Psoas muscle (tissue), 8 donors: ENCODE results near the gene GTF2IRD1. TPM values are rescaled to one million over a fixed set of nuclear protein-coding genes. Genes with fewer than 3 reads are reported as not detected.

Experiments used
- ATAC-seq, 4 donors: fragments of 200-7000 bp; cut with Tn5 transposase; one replicate each; pipeline ENCODE4 v1.9.1; 2020; ENCODE audit warnings: moderate library complexity in 3 of 4, mild to moderate bottlenecking in 2 of 4
- DNase-seq, 2 donors: peaks; one replicate each; pipeline ENCODE4 v3.0.0-alpha.2; 2020
- H3K27ac ChIP-seq: fragments of 200-600 bp; one replicate; pipeline ENCODE4 v1.8.0; 2022
- H3K27me3 ChIP-seq, 3 donors: fragments of 200-600 bp in 1 of 3; one replicate each; pipeline versions ENCODE4 v1.6.1 to v1.8.0; 2013 to 2022; ENCODE audit warnings: low read length in 2 of 3, mild to moderate bottlenecking in 2 of 3, moderate library complexity in 1 of 3; ENCODE audit not compliant: insufficient read depth in 3 of 3
- H3K36me3 ChIP-seq, 2 donors: fragments of 200-600 bp in 1 of 2; one replicate each; pipeline versions ENCODE4 v1.6.1 to v1.8.0; 2013 to 2022; ENCODE audit warnings: low read depth in 1 of 2, mild to moderate bottlenecking in 1 of 2, moderate library complexity in 1 of 2; ENCODE audit not compliant: insufficient read depth in 1 of 2
- H3K4me1 ChIP-seq: fragments of 200-600 bp; one replicate; pipeline ENCODE4 v1.8.0; 2022
- H3K4me3 ChIP-seq: fragments of 200-600 bp; one replicate; pipeline ENCODE4 v1.8.0; 2022; ENCODE audit warnings: mild to moderate bottlenecking
- H3K9me3 ChIP-seq: fragments of 200-600 bp; one replicate; pipeline ENCODE4 v1.8.0; 2022
- WGBS, 3 donors: extraction: QIAGEN DNeasy Blood & Tissue Kit; methylation state at CpG; one replicate each; pipeline versions ENCODE4 v1.1.6 to v1.1.7; 2013; 5-methylcytosine and 5-hydroxymethylcytosine counted together
- intact Hi-C, 2 donors: fragments of 100-400 bp; cut with DNase I; formaldehyde crosslinking; loops; one replicate each; pipeline versions ENCODE4 v1.11.0 to v1.14.2; 2022
- polyA plus RNA-seq, 3 donors: library from polyadenylated mRNA; stranded (reverse); fragments of 200-250 nt; gene quantifications; one replicate each; pipeline ENCODE4 v1.2.3, GENCODE V29; 2013
- total RNA-seq, 4 donors: library from RNA; stranded (reverse); fragmentation: NEBNext Ultra II Directional in 2 of 4; extraction: Animal tissue kit (Norgen Biotek cat#: 25700) in 2 of 4; gene quantifications; one replicate each; pipeline versions ENCODE4 v1.2.1 to v1.2.4, GENCODE V29; 2021 to 2023
- TF ChIP-seq, protein P1 (sequence below): fragments of 200-600 bp; IDR thresholded peaks from one replicate; pipeline ENCODE4 v1.8.0; 2022; ENCODE audit warnings: antibody characterized with exemption
- donor health status: healthy with polysubstance abuse.
- donor health status: DM: no; HTN: no; CAD: no; lungs with moderate emphysema.
- donor health status: Bipolar disorder and iron deficiency.
- donor health status: healthy.
- donor health status: DM: yes; HTN: yes; CAD: no.
- donor health status: DM: no; HTN: no; CAD: no.
- donor health status: DM: no; HTN: no; CAD: no.
- donor health status: DM: yes; HTN: yes; CAD: no.

Gene GTF2IRD1
- total and polyA plus RNA-seq, 7 donors, result 40.5 to 149 (median 61.7) TPM

DNA sequence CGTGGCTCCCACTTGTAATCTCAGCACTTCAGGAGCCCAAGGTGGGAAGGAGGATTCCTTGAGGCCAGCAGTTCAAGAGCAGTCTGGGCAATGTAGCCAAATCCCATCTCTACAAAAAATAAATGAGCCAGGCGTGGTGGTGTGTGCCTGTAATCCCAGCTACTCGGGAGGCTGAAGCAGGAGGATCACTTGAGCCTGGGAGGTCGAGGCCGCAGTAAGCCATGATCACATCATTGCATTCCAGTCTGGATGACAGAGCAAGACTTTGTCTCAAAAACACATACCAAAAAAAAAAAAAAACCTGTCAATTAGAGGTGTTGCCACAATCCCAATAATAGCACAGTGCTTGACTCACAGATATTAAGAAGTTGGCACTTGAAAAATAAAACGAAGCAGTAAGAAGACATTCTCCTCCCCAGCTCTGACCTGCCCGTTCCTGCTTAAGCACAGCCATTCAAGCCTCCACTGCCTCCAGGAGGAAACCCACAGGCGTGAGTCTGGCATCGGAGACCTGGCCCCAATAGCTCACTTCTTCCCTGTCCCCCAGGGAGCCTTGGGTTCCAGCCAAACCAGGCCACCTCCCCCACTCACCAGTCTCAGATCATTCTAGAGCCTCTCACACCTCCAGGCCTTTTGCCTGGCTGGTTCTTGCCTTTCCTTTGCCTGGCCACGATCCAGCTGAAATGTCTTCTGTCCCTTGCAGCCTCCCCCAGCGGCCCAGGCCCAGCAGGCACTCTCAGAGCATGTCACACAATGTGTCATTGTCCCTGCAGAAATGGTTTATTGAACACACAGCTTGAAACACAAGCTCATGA is 158.5 kb downstream of the GTF2IRD1 start:
- intact Hi-C loops, result no loop called here
- peak overlapping the region; percentile 59 for H3K27ac ChIP-seq
- ATAC-seq (peak in 3 of 4 donors; percentile 33 to 55 (median 37)), DNase-seq (no peak)
- no peak overlapping the region for H3K4me3 ChIP-seq
- no peaks in the 10 kb centered on the region for H3K27me3 ChIP-seq
- H3K36me3 ChIP-seq, result no peaks in the 10 kb centered on the region
- TF ChIP-seq, protein P1, sequence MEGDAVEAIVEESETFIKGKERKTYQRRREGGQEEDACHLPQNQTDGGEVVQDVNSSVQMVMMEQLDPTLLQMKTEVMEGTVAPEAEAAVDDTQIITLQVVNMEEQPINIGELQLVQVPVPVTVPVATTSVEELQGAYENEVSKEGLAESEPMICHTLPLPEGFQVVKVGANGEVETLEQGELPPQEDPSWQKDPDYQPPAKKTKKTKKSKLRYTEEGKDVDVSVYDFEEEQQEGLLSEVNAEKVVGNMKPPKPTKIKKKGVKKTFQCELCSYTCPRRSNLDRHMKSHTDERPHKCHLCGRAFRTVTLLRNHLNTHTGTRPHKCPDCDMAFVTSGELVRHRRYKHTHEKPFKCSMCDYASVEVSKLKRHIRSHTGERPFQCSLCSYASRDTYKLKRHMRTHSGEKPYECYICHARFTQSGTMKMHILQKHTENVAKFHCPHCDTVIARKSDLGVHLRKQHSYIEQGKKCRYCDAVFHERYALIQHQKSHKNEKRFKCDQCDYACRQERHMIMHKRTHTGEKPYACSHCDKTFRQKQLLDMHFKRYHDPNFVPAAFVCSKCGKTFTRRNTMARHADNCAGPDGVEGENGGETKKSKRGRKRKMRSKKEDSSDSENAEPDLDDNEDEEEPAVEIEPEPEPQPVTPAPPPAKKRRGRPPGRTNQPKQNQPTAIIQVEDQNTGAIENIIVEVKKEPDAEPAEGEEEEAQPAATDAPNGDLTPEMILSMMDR, result no peak
- H3K9me3 ChIP-seq, result no peaks in the 10 kb centered on the region
- peaks cover 9% of the 10 kb centered on the region for H3K4me1 ChIP-seq
- 53 to 66% (median 54%) methylated on average over 11 of the region's 11 CpGs for WGBS, 3 donors

- H3K9me3 ChIP-seq, result no peaks in the 10 kb centered on the region
- 83 to 89% (median 89%) methylated on average over 13 of the region's 13 CpGs for WGBS, 3 donors
- DNase-seq (no peak), ATAC-seq (no peak)
- peak overlapping the region; percentile 85 for H3K27ac ChIP-seq
- intact Hi-C loops, result loop anchor here in 1 of 2 donors (5.0 kb wide), 1 partner anchor 41 kb away; the partner anchor contains the start of gene GTF2I
- no peaks in the 10 kb centered on the region for H3K27me3 ChIP-seq
- TF ChIP-seq, protein P1, result no peak
- no peaks in the 10 kb centered on the region for H3K36me3 ChIP-seq
- H3K4me1 ChIP-seq, result peaks cover 28% of the 10 kb centered on the region
- no peak overlapping the region for H3K4me3 ChIP-seq
Observed at GRCh38 chr7:74615933-74616780, 162.5 kb downstream of the GTF2IRD1 start.

DNA sequence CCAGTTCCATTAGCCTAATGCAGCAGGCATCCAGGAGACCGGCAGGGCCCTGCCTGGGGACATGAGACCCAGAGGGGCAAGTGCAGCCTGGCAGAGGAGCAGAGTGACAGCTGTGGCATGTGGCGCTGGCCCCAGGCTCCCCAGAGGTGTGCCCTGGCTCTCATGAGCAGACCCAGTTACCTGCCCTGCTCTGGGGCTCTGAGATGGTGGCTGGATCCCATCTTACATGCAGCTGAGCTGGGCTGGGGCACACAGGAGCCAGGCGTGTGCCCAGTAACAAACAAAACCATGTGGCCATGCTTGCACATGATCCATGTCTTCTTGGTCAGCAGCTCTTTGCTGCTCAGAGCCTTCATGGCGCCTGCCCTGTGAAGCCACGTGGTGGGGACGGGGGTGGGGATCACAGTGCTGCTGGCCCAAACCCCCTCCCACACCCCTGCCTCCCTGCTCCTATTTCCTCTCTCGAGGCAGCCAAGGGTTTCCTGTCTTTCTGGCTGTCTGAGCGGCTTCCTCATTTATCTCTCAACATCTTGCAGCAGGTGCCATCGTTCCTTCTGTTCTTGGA is 163.6 kb downstream of the GTF2IRD1 start:
- WGBS, 3 donors, result 16 to 23% (median 18%) methylated on average over 9 of the region's 9 CpGs
- H3K4me3 ChIP-seq, result peak overlapping the region; percentile 11
- intact Hi-C loops, result loop anchor here in 1 of 2 donors (5.0 kb wide), 1 partner anchor 40 kb away; the partner anchor contains the start of gene GTF2I
- ATAC-seq, result peak; percentile 80 to 89 (median 86)
- H3K4me1 ChIP-seq, result peaks cover 28% of the 10 kb centered on the region
- H3K27ac ChIP-seq, result peak overlapping the region; percentile 85
- TF ChIP-seq, protein P1, result no peak
- peak; percentile 60 to 76 for DNase-seq
- no peaks in the 10 kb centered on the region for H3K27me3 ChIP-seq
- no peaks in the 10 kb centered on the region for H3K9me3 ChIP-seq
- no peaks in the 10 kb centered on the region for H3K36me3 ChIP-seq

GRCh38 chr7:74619235-74619860 is 165.6 kb downstream of the GTF2IRD1 start:
- DNase-seq (no peak), ATAC-seq (peak in 1 of 4 donors; percentile 22)
- H3K4me3 ChIP-seq, result no peak overlapping the region
- H3K36me3 ChIP-seq, result no peaks in the 10 kb centered on the region
- intact Hi-C loops, result loop anchor here in 1 of 2 donors (5.0 kb wide), 1 partner anchor 38 kb away; the partner anchor contains the start of gene GTF2I
- H3K9me3 ChIP-seq, result no peaks in the 10 kb centered on the region
- no peaks in the 10 kb centered on the region for H3K27me3 ChIP-seq
- TF ChIP-seq, protein P1, result no peak
- peaks cover 28% of the 10 kb centered on the region for H3K4me1 ChIP-seq
- peak overlapping the region; percentile 51 for H3K27ac ChIP-seq
- 54 to 68% (median 67%) methylated on average over 14 of the region's 14 CpGs for WGBS, 3 donors
